ENCODE measurements around the gene LAMTOR2. TPM values are rescaled to one million over a fixed set of nuclear protein-coding genes. Genes with fewer than 3 reads are reported as not detected.

LAMTOR2 gene
- total and polyA plus RNA-seq, 9 of the 15 experiments (the other 6 are each of a cell fraction or from before 2014, with no cell fraction given), result 39.0 to 161 (median 74.6) TPM

DNA sequence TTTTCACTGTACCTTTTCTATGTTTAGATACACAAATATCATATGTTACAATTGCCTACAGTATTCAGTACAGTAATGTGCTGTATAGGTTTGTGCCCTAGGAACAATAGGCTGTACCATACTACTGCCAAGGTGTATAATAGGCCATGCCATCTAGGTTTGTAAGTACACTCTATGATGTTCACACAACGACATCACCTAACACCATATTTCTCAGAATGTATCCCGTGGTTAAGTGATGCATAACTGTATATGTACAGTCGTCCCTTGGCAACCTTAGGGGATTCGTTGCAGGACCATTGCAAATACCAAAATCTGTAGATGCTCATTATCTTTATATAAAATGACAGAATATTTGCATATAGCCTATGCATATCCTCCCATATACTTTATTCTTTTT, 28.0 kb upstream of the LAMTOR2 start:
- FAIRE-seq (no peak), DNase-seq (ENCODE audit: extremely low read depth in 1 of 4, low spot score in 3 of 4) (no peak), ATAC-seq (no peak)
- no peak overlapping the region for H3K4me2 ChIP-seq (ENCODE audit: insufficient read depth, low read length)
- POLR2A ChIA-PET, result no interaction called here
- H3K4me3 ChIP-seq, result no peak overlapping the region
- H3K9ac ChIP-seq (ENCODE audit: insufficient read depth in 1 of 2, low read depth in 2 of 2, low read length in 2 of 2), result no peak overlapping the region
- no peaks in the 10 kb centered on the region for H3K9me3 ChIP-seq (replicated peaks; ENCODE audit: control insufficient read depth, insufficient read depth, low read depth, low read length)
- intact Hi-C loops (cut with micrococcal nuclease) (loop anchor here (5.0 kb wide), 1 partner anchor 41 kb away; no protein-coding TSS in a partner anchor), in situ Hi-C loops (cut with MboI) (no loop called here)
- peaks cover 3 to 4% of the 10 kb centered on the region in 2 experiments; a peak in 2 of 5 replicates for H3K4me1 ChIP-seq (replicated peaks in 1 of 2; ENCODE audit: control insufficient read depth in 2 of 2, insufficient read depth in 2 of 2, low read length in 2 of 2)
- no TSS peak for BruUV-seq (replicated peaks)
- no peaks in the 10 kb centered on the region for H3K79me2 ChIP-seq (ENCODE audit: control insufficient read depth, insufficient read depth, low read length)
- 34% methylated on average over 4 of the region's 4 CpGs for WGBS (ENCODE audit: insufficient coverage, low coverage, missing lambda C conversion rate)
- no peaks in the 10 kb centered on the region for H3K27me3 ChIP-seq (ENCODE audit: control insufficient read depth in 2 of 2, insufficient read depth in 2 of 2, low read length in 2 of 2)
- H2AFZ ChIP-seq (ENCODE audit: low read depth, low read length), result no peak overlapping the region
- H3K36me3 ChIP-seq (ENCODE audit: control insufficient read depth, insufficient read depth, low read length), result no peaks in the 10 kb centered on the region
- no peaks in the 10 kb centered on the region for H3K9me1 ChIP-seq (ENCODE audit: control insufficient read depth, insufficient read depth, low read length)
- no peaks in the 10 kb centered on the region for H4K20me1 ChIP-seq (replicated peaks; ENCODE audit: control insufficient read depth, insufficient read depth, low read length)
- TF ChIP-seq ZNF318 (IDR thresholded peaks at IDR 0.05; ENCODE audit: borderline replicate concordance in 1 of 2, low read depth in 1 of 2) (no peak), SOX6 (IDR thresholded peaks at IDR 0.05) (no peak), HIVEP1 (CRISPR knock-in tag; IDR thresholded peaks at IDR 0.05) (no peak), MXD1 (CRISPR knock-in tag; IDR thresholded peaks at IDR 0.05; ENCODE audit: borderline replicate concordance, poor library complexity, severe bottlenecking) (no peak), LARP7 (IDR thresholded peaks at IDR 0.05) (no peak), ELF1 (tag; IDR thresholded peaks at IDR 0.05) (no peak)
- TF ChIP-seq, protein P1, sequence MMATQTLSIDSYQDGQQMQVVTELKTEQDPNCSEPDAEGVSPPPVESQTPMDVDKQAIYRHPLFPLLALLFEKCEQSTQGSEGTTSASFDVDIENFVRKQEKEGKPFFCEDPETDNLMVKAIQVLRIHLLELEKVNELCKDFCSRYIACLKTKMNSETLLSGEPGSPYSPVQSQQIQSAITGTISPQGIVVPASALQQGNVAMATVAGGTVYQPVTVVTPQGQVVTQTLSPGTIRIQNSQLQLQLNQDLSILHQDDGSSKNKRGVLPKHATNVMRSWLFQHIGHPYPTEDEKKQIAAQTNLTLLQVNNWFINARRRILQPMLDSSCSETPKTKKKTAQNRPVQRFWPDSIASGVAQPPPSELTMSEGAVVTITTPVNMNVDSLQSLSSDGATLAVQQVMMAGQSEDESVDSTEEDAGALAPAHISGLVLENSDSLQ (IDR thresholded peaks at IDR 0.05), result no peak
- CTCF ChIA-PET (ENCODE audit: low intra/inter-chr PET ratio), result interaction anchor here (0.6 kb wide), 1 partner anchor 292 kb away, joined by 3 read pairs; no protein-coding TSS in a partner anchor
- no peak overlapping the region for H3K27ac ChIP-seq (ENCODE audit: extremely low read depth, low read depth, low read length)
